ENCODE data around the gene LDAH. TPM values are rescaled to one million over a fixed set of nuclear protein-coding genes. Genes with fewer than 3 reads are reported as not detected.

LDAH gene
- polyA plus RNA-seq, 2 of the 4 experiments (the other 2 are of a cell fraction): 29.6 to 42.4 TPM

DNA sequence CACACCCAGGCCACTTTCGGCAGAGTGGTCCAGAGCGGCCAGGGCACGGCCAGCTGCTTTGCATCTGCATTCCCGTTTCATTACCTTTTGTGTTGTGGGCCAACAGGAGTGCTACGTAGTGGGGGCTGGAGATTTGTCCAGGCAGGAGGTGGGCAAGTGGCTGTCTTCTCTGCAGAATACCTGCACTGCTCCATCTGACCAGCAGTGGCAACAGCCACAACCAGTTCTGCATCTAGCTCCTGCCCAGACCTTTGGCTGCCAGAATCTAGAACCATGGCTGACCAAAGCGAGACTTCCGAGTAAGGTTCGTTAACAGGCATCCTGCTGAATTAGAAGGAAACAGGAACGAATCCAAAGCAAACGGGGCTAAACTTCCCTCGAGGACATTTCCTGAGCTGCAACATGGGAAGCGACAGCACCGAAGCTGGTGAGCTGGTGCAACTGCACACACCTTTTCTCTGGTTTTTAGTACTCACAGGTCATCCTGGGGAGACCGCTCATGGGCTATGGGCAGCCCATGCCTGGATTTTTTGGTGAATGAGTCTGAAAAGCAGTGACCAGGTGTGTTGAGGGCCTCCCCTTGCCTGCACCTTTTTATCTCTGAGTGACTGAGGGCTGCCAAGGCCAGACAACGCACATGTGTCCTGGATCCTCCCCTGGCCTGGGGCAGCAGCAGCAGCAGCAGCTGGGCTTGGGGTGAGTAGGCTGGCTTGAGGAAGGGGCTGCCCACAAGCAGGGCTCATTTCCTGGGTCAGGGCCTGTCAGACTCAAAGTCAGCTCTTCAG, 145.4 kb downstream of the LDAH start:
- no peak overlapping the region for H3K27ac ChIP-seq
- DNase-seq (ENCODE audit: low read depth in 1 of 2, low spot score in 1 of 2) (no peak), ATAC-seq (peak; percentile 52 to 67; a peak in 5 of 6 replicates), FAIRE-seq (no peak)
- CTCF ChIA-PET: interaction anchor here (0.9 to 10.3 kb wide), 9 partner anchors 12 to 285 kb away, joined by 3 to 191 read pairs (median 4); partner anchors contain the start of gene GDF7
- H3K4me1 ChIP-seq: peaks cover 21% of the 10 kb centered on the region
- H3K4me3 ChIP-seq: no peak overlapping the region
- TF ChIP-seq, protein P1, sequence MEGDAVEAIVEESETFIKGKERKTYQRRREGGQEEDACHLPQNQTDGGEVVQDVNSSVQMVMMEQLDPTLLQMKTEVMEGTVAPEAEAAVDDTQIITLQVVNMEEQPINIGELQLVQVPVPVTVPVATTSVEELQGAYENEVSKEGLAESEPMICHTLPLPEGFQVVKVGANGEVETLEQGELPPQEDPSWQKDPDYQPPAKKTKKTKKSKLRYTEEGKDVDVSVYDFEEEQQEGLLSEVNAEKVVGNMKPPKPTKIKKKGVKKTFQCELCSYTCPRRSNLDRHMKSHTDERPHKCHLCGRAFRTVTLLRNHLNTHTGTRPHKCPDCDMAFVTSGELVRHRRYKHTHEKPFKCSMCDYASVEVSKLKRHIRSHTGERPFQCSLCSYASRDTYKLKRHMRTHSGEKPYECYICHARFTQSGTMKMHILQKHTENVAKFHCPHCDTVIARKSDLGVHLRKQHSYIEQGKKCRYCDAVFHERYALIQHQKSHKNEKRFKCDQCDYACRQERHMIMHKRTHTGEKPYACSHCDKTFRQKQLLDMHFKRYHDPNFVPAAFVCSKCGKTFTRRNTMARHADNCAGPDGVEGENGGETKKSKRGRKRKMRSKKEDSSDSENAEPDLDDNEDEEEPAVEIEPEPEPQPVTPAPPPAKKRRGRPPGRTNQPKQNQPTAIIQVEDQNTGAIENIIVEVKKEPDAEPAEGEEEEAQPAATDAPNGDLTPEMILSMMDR (IDR thresholded peaks at IDR 0.05): 0 out of 3 replicates have a peak, but pooled peaks have one; percentile 6
- TF ChIP-seq ZC3H11A (IDR thresholded peaks at IDR 0.05): no peak
- TF ChIP-seq CEBPB (IDR thresholded peaks at IDR 0.05): no peak
- no peak for TF ChIP-seq REST (IDR thresholded peaks at IDR 0.05)
- no peak for TF ChIP-seq JUNB (IDR thresholded peaks at IDR 0.05)
- no peak for TF ChIP-seq ZFP36 (IDR thresholded peaks at IDR 0.05; ENCODE audit: borderline replicate concordance, partially characterized antibody)
- TF ChIP-seq PHF8 (IDR thresholded peaks at IDR 0.05; ENCODE audit: borderline replicate concordance, low read depth): no peak
- no peak for TF ChIP-seq ZNF302 (CRISPR knock-in tag; IDR thresholded peaks at IDR 0.05)
- TF ChIP-seq CHD4 (IDR thresholded peaks at IDR 0.05; ENCODE audit: borderline replicate concordance): no peak
- H3K9me3 ChIP-seq: no peaks in the 10 kb centered on the region
- WGBS (ENCODE audit: missing lambda C conversion rate): 85% methylated on average over 15 of the region's 15 CpGs
- H3K4me2 ChIP-seq: no peak overlapping the region
- POLR2A ChIA-PET: interaction anchor here (1.2 kb wide), 1 partner anchor 231 kb away, joined by 3 read pairs; the partner anchor contains the start of gene RHOB

DNA sequence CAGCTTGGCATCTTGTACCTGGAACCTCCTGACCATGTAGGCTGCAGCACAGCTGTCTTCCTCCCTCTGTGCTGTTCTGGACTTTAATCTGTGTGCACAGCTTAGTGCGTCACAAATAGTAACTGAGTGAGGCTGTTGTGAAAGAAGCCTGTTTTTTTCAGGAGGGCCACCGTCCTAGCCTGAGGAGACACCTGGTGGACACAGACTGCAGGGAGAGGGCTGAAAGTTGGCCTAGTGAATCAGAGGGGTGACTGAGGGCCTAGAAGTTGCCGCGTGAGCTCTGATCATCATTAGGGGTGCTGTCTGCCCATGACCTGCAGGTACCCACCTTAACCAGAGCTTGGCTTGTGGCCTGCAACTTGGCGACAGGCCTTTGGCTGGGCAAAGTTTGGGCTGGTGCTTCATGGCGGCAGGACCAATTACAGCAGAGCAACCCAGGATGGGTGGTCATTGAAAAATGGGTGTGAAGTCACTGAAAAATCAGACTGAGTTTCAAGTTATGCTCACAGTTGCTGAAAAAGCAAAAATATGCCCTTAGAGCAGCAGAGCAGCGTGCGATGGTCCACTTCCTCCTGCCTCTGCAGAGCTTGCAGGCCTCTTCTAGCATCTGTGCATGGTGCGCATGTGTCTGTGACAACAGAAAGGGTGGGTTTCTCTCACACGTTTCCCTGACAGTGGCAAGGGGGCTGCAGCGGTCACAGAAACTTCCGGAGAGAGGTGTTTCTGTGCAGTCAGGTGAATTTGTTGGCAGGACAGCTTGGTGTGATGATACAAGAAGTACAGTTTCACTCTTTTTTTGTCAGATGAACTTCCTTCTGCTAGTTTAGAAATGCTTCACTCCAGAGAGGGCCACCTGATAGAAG, 146.3 kb downstream of the LDAH start:
- no peaks in the 10 kb centered on the region for H3K9me3 ChIP-seq
- H3K4me1 ChIP-seq: peaks cover 21% of the 10 kb centered on the region
- DNase-seq (ENCODE audit: low read depth in 1 of 2, low spot score in 1 of 2): peak in 1 of 2 experiments; percentile 62
- FAIRE-seq: no peak
- TF ChIP-seq CBX8 (IDR thresholded peaks at IDR 0.05): no peak
- TF ChIP-seq CEBPB (IDR thresholded peaks at IDR 0.05): no peak
- TF ChIP-seq RAD21 (conservative IDR thresholded peaks at IDR 0.05 in 1 of 2, IDR thresholded peaks at IDR 0.05 in 1 of 2): 0 out of 5 replicates have a peak, but pooled peaks have one; percentile 22 to 28
- TF ChIP-seq RFX5 (IDR thresholded peaks at IDR 0.05): no peak
- TF ChIP-seq, protein P1 (IDR thresholded peaks at IDR 0.05): peak; percentile 25
- TF ChIP-seq ESRRA (IDR thresholded peaks at IDR 0.05; ENCODE audit: borderline replicate concordance, low read length): no peak
- ChIA-PET CTCF (interaction anchor here (0.6 to 10.3 kb wide), 14 partner anchors 8 to 441 kb away, joined by 3 to 191 read pairs (median 5); partner anchors contain the start of genes GDF7 and HS1BP3), POLR2A (interaction anchor here (0.7 to 1.7 kb wide), 3 partner anchors 15 to 230 kb away, joined by 4 to 7 read pairs (median 6); partner anchors contain the start of genes LDAH and RHOB)
- 81% methylated on average over 12 of the region's 12 CpGs for WGBS (ENCODE audit: missing lambda C conversion rate)
- H3K4me2 ChIP-seq: peak overlapping the region; percentile 40
- ATAC-seq: peak; percentile 52 to 66
- peak overlapping the region in 1 of 2 experiments; percentile 33; a peak in 1 of 6 replicates for H3K27ac ChIP-seq
- H3K4me3 ChIP-seq: no peak overlapping the region

Measured in A549 (cell line).